Keratinocyte (primary cell): ENCODE results near the gene UBIAD1. TPM values are rescaled to one million over a fixed set of nuclear protein-coding genes. Genes with fewer than 3 reads are reported as not detected.
"Not testable (repeated sequence)": the region's sequence is repeated elsewhere in the genome, so short reads cannot be mapped to it uniquely, and the experiment has no call there.

ENCODE experiments used
- DNase-seq: peaks from one replicate; pipeline ENCODE4 v3.0.0-alpha.2; 2011; ENCODE audit warnings: low read depth, missing footprints, low spot score
- FAIRE-seq: peaks from 2 replicates; lab custom pipeline; 2011; peaks lifted over from hg19 to GRCh38; lab: Jason Lieb, UNC
- H2AFZ ChIP-seq: 2 replicates; pipeline ENCODE4 v1.6.0; 2012; ENCODE audit warnings: low read length, control low read depth, inconsistent platforms; ENCODE audit not compliant: control insufficient read depth
- H3K27ac ChIP-seq: 2 replicates; pipeline ENCODE4 v1.5.1; 2011; ENCODE audit warnings: low read length; ENCODE audit not compliant: control insufficient read depth, insufficient read depth
- H3K27me3 ChIP-seq: 3 replicates; pipeline ENCODE4 v1.6.0; 2011; ENCODE audit warnings: low read length; ENCODE audit not compliant: control insufficient read depth, insufficient read depth; ENCODE audit errors: extremely low read depth
- H3K36me3 ChIP-seq, 2 experiments: 2 replicates in 1 of 2; 3 replicates in 1 of 2; pipeline ENCODE4 v1.5.1; 2011; ENCODE audit warnings: low read length in 2 of 2, mild to moderate bottlenecking in 1 of 2; ENCODE audit not compliant: control insufficient read depth in 2 of 2, insufficient read depth in 2 of 2; ENCODE audit errors: extremely low read depth in 1 of 2
- H3K4me1 ChIP-seq: 3 replicates; pipeline ENCODE4 v1.5.1; 2011; ENCODE audit warnings: low read length; ENCODE audit not compliant: control insufficient read depth, insufficient read depth; ENCODE audit errors: extremely low read depth
- H3K4me2 ChIP-seq: 3 replicates; pipeline ENCODE4 v1.6.0; 2011; ENCODE audit warnings: low read depth, low read length; ENCODE audit not compliant: control insufficient read depth, insufficient read depth; ENCODE audit errors: extremely low read depth
- H3K4me3 ChIP-seq, 3 experiments: fragments of 200-600 bp in 1 of 3; sonication (generic) in 1 of 3; 2 replicates in 2 of 3; 3 replicates in 1 of 3; pipeline ENCODE4 v1.5.1; 2011 to 2016; ENCODE audit warnings: low read length in 3 of 3, mild to moderate bottlenecking in 3 of 3, control low read depth in 2 of 3, inconsistent platforms in 1 of 3, low read depth in 1 of 3, mixed read lengths in 1 of 3, mixed run types in 1 of 3, moderate library complexity in 1 of 3; ENCODE audit not compliant: control insufficient read depth in 2 of 3, insufficient read depth in 2 of 3; ENCODE audit errors: extremely low read depth in 1 of 3
- H3K79me2 ChIP-seq: 2 replicates; pipeline ENCODE4 v1.6.0; 2012; ENCODE audit warnings: low read length; ENCODE audit not compliant: control insufficient read depth, insufficient read depth
- H3K9ac ChIP-seq: 3 replicates; pipeline ENCODE4 v1.6.0; 2011; ENCODE audit warnings: low read length; ENCODE audit not compliant: control insufficient read depth, insufficient read depth; ENCODE audit errors: extremely low read depth
- H3K9me1 ChIP-seq: 3 replicates; pipeline ENCODE4 v1.6.0; 2011; ENCODE audit warnings: low read length; ENCODE audit not compliant: control insufficient read depth, insufficient read depth; ENCODE audit errors: extremely low read depth
- H3K9me3 ChIP-seq: 2 replicates; pipeline ENCODE4 v1.5.1; 2012; ENCODE audit warnings: low read depth, low read length; ENCODE audit not compliant: control insufficient read depth
- H4K20me1 ChIP-seq: 3 replicates; pipeline ENCODE4 v1.6.0; 2011; ENCODE audit warnings: low read length; ENCODE audit not compliant: control insufficient read depth, insufficient read depth; ENCODE audit errors: extremely low read depth
- CTCF ChIP-seq, 3 experiments: IDR thresholded peaks in 1 of 3; conservative IDR thresholded peaks in 1 of 3; optimal IDR thresholded peaks in 1 of 3; 2 replicates in 2 of 3; 3 replicates in 1 of 3; pipeline versions ENCODE3 to v1.5.1; 2011; ENCODE audit warnings: low read length in 3 of 3, mild to moderate bottlenecking in 3 of 3, moderate library complexity in 2 of 3, control low read depth in 1 of 3, inconsistent platforms in 1 of 3; ENCODE audit not compliant: insufficient read depth in 2 of 3; ENCODE audit errors: extremely low read depth in 1 of 3
- EZH2 ChIP-seq: IDR thresholded peaks from one replicate; pipeline ENCODE4 v1.6.1; 2012; ENCODE audit warnings: inconsistent platforms, mild to moderate bottlenecking, low read length, moderate library complexity
- dilution Hi-C: fragments of 300-500 bp; cut with MboI; formaldehyde crosslinking; loops from one replicate; pipeline ENCODE4 v1.7.0; 2020; ENCODE audit warnings: low sequenced_read_pairs; ENCODE audit not compliant: extremely low pct_ligation_motif_present
- polyA plus RNA-seq, 5 experiments: library from polyadenylated mRNA; depleted of rRNA in 3 of 5; stranded (reverse) in 3 of 5; stranded (forward) in 1 of 5; unstranded in 1 of 5; fragments of >200 nt; gene quantifications; 1 replicate in 1 of 5; 2 replicates in 3 of 5; 3 replicates in 1 of 5; pipeline versions ENCODE4 v1.2.1 to v1.2.3, GENCODE V29; 2011 to 2012; ENCODE audit warnings: missing spikeins in 2 of 5, low read depth in 1 of 5, low replicate concordance in 1 of 5

The UBIAD1 gene
- polyA plus RNA-seq, 1 donor (not counting 4 experiments of a cell fraction or from before 2014, with no cell fraction given): 9.9 TPM

GRCh38 chr1:11301601-11302000, 28.6 kb downstream of the UBIAD1 start:
- Histone ChIP-seq H3K4me1 (no peaks in the 10 kb centered on the region), H3K9me1 (no peaks in the 10 kb centered on the region), H3K4me2 (no peak overlapping the region), H3K79me2 (no peaks in the 10 kb centered on the region), H4K20me1 (no peaks in the 10 kb centered on the region), H3K9ac (no peak overlapping the region), H3K9me3 (no peaks in the 10 kb centered on the region), H3K4me3 (no peak overlapping the region), H2AFZ (no peak overlapping the region), H3K27ac (no peak overlapping the region), H3K36me3 (no peaks in the 10 kb centered on the region), H3K27me3 (no peaks in the 10 kb centered on the region)
- dilution Hi-C loops: no loop called here
- DNase-seq (no peak), FAIRE-seq (no peak)
- TF ChIP-seq CTCF (optimal IDR thresholded peaks at IDR 0.05 in 1 of 3, IDR thresholded peaks at IDR 0.05 in 1 of 3, conservative IDR thresholded peaks at IDR 0.05 in 1 of 3; ENCODE audit: extremely low read depth in 1 of 3, insufficient read depth in 2 of 3, low read length in 3 of 3): no peak
- TF ChIP-seq EZH2: no peak

- dilution Hi-C loops: no loop called here
- H3K4me1 ChIP-seq: no peaks in the 10 kb centered on the region
- DNase-seq: no peak
- no peaks in the 10 kb centered on the region for H3K9me1 ChIP-seq
- H3K9me3 ChIP-seq: no peaks in the 10 kb centered on the region
- H3K4me3 ChIP-seq: no peak overlapping the region
- H3K27me3 ChIP-seq: no peaks in the 10 kb centered on the region
- H2AFZ ChIP-seq: no peak overlapping the region
- H3K9ac ChIP-seq: no peak overlapping the region
- no peaks in the 10 kb centered on the region for H3K79me2 ChIP-seq
- no peak overlapping the region for H3K4me2 ChIP-seq
- no peak for TF ChIP-seq EZH2
- TF ChIP-seq CTCF (optimal IDR thresholded peaks at IDR 0.05 in 1 of 3, IDR thresholded peaks at IDR 0.05 in 1 of 3, conservative IDR thresholded peaks at IDR 0.05 in 1 of 3; ENCODE audit: extremely low read depth in 1 of 3, insufficient read depth in 2 of 3, low read length in 3 of 3): no peak
- H3K27ac ChIP-seq: no peak overlapping the region
- H4K20me1 ChIP-seq: no peaks in the 10 kb centered on the region
- no peaks in the 10 kb centered on the region for H3K36me3 ChIP-seq
- FAIRE-seq: no peak
These were observed 29.4 kb downstream of the UBIAD1 start for GRCh38 chr1:11302366-11302765.

GRCh38 chr1:11305516-11305915, 32.5 kb downstream of the UBIAD1 start:
- H3K27me3 ChIP-seq, H4K20me1 ChIP-seq, H3K9me1 ChIP-seq, H3K79me2 ChIP-seq, H3K4me2 ChIP-seq, H2AFZ ChIP-seq, FAIRE-seq, H3K9me3 ChIP-seq, H3K4me3 ChIP-seq, H3K27ac ChIP-seq, H3K36me3 ChIP-seq, DNase-seq, dilution Hi-C loops, H3K4me1 ChIP-seq, H3K9ac ChIP-seq: not testable (repeated sequence)
